GM12891 (cell line): ENCODE measurements around the gene ST3GAL4.

ENCODE experiments used
- POLR2A ChIP-seq: IDR thresholded peaks from 2 replicates; pipeline ENCODE4 v1.6.1; 2011; ENCODE audit warnings: low read depth, low read length, control low read depth
- POLR2AphosphoS5 ChIP-seq: IDR thresholded peaks from 2 replicates; pipeline ENCODE4 v1.6.1; 2011; ENCODE audit warnings: low read depth, low read length, control low read depth

DNA sequence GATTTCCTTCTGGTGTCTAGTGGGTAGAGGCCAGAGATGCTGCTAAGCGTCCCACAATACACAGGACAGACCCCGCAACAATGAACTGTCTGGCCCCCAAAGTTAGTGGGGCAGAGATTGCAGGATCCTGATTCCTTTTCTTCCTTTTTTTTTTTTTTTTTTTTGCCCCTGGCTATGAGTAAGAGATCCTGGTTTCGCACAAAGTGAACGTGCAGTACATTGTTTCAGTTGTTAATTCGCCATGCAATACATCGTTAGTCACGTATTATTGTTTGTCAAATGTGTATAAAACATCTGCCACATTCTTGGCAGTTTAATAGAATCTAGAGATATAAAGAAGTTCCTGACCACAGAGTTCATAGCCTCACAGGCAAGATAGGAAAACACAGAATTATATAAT is 20.2 kb downstream of the ST3GAL4 start:
- TF ChIP-seq POLR2A (no peak), POLR2AphosphoS5 (no peak)
